Activated naive CD4-positive, alpha-beta T cell (primary cell): ENCODE measurements around the gene RHBDF2.

Source experiments
- DNase-seq, 4 experiments: peaks; one replicate each; lab custom pipeline; 2025; lab: John Stamatoyannopoulos, UW

The RHBDF2 gene

GRCh38 chr17:76478730-76479514 lies 22.3 kb downstream of the RHBDF2 start:
- no peak for DNase-seq

GRCh38 chr17:76478097-76478496 lies 23.1 kb downstream of the RHBDF2 start:
- DNase-seq: no peak

- no peak for DNase-seq
Observed at GRCh38 chr17:76477576-76477975, 23.6 kb downstream of the RHBDF2 start.

- no peak for DNase-seq
Observed at GRCh38 chr17:76476736-76477135, 24.5 kb downstream of the RHBDF2 start.

- DNase-seq: no peak
Observed at GRCh38 chr17:76475302-76475701, 25.9 kb downstream of the RHBDF2 start.

GRCh38 chr17:76474894-76475293 lies 26.3 kb downstream of the RHBDF2 start:
- no peak for DNase-seq

GRCh38 chr17:76474238-76474637 lies 27.0 kb downstream of the RHBDF2 start:
- DNase-seq: no peak

- DNase-seq: no peak
Observed at GRCh38 chr17:76473541-76473985, 27.7 kb downstream of the RHBDF2 start.

- DNase-seq: no peak
Observed at GRCh38 chr17:76472726-76473125, 28.5 kb downstream of the RHBDF2 start.

- DNase-seq: no peak
Observed at GRCh38 chr17:76472258-76472645, 29.0 kb downstream of the RHBDF2 start.

GRCh38 chr17:76471498-76472257 lies 29.5 kb downstream of the RHBDF2 start:
- DNase-seq: no peak

- no peak for DNase-seq
Observed at GRCh38 chr17:76469991-76470739, 31.1 kb downstream of the RHBDF2 start.

- no peak for DNase-seq
Observed at GRCh38 chr17:76469076-76469990, 31.9 kb downstream of the RHBDF2 start.

- no peak for DNase-seq
Observed at GRCh38 chr17:76468634-76469010, 32.6 kb downstream of the RHBDF2 start.

- no peak for DNase-seq
Observed at GRCh38 chr17:76467809-76468633, 33.2 kb downstream of the RHBDF2 start.

- no peak for DNase-seq
Observed at GRCh38 chr17:76467366-76467765, 33.9 kb downstream of the RHBDF2 start, which contains the start of gene AANAT. AANAT (plus strand) TSS chr17:76467603; CDS start chr17:76468747, 1,144 bp downstream.

- no peak for DNase-seq
Observed at GRCh38 chr17:76466775-76467130, 34.5 kb downstream of the RHBDF2 start.

- no peak for DNase-seq
Observed at GRCh38 chr17:76462556-76463290, 38.5 kb downstream of the RHBDF2 start.

- no peak for DNase-seq
Observed at GRCh38 chr17:76461765-76462555, 39.3 kb downstream of the RHBDF2 start.
